Activated naive CD4-positive, alpha-beta T cell treated with anti-CD3 and anti-CD28 coated beads, Interleukin-2, amount 50 U/mL, for 72 hours (primary cell): ENCODE measurements around the gene KIFAP3. TPM values are rescaled to one million over a fixed set of nuclear protein-coding genes. Genes with fewer than 3 reads are reported as not detected.
"Not testable (repeated sequence)": the region's sequence is repeated elsewhere in the genome, so short reads cannot be mapped to it uniquely, and the experiment has no call there.

Experiments used
- ATAC-seq, 2 donors: fragments of 150-1000 bp; cut with Tn5 transposase; 2 replicates each; pipeline ENCODE4 v1.10.0; 2021; ENCODE audit warnings: mild to moderate bottlenecking in 2 of 2, moderate library complexity in 2 of 2
- DNase-seq, 2 donors: peaks; one replicate each; pipeline ENCODE4 v3.0.0; 2021 to 2022; ENCODE audit warnings: low spot score in 2 of 2
- H3K27ac Mint-ChIP-seq, 2 donors: one replicate each; pipeline ENCODE4 v1.8.0; 2022; ENCODE audit warnings: mild to moderate bottlenecking in 2 of 2, mixed read lengths in 2 of 2
- H3K36me3 Mint-ChIP-seq, 2 donors: one replicate each; pipeline ENCODE4 v1.8.0; 2022; ENCODE audit warnings: mixed read lengths in 2 of 2
- H3K9me3 Mint-ChIP-seq, 2 donors: one replicate each; pipeline ENCODE4 v1.8.0; 2022; ENCODE audit warnings: mixed read lengths in 2 of 2
- total RNA-seq, 2 donors: library from RNA; stranded (reverse); gene quantifications; one replicate each; pipeline ENCODE4 v1.2.3, GENCODE V29; 2022

Gene KIFAP3
- total RNA-seq, 2 donors from 2014 or later: 13.2 to 15.8 TPM

DNA sequence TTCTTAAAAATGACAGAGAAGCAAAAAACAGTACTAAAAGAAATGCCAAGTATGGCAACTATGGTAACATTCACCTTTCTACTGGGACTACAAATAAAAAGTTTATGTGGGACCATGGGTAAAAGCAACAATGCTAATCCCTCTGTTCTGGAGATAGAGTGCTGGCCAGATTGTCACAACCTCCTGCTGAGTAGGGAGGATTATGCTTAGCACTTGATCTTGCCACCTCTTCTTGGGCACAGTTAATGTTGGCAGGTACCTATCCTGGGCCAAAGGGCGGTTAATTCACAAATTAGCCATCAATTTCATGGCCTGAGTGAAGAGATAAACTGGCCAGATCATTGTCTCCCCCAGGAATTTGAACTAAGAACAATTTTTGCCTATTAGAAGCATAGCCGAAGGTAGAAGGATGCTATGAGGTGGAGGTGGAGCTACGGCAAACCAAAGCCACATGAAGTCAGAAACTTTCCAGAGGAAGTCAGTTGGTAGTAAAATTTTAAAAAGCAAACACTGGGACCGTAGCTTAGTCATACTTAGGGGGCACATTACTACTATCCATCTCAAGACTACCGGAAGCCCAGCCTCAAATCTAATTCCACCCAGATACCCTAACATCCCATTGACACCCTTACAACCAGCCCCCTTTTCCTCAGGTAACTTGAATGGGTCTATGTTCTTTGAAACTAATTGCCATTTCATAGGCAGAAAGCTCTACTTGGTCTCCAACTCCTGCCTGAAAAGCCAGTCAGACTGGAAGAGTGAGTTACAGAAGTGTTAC lies 183.5 kb downstream of the KIFAP3 start:
- Mint-ChIP-seq H3K9me3 (peaks cover 0 to 4% of the 10 kb centered on the region in 2 donors), H3K36me3 (peaks cover 8 to 19% of the 10 kb centered on the region in 2 donors), H3K27ac (peak overlapping the region; percentile 86 to 99)
- ATAC-seq (peak; percentile 27 to 38), DNase-seq (peak in 1 of 2 donors; percentile 30)

DNA sequence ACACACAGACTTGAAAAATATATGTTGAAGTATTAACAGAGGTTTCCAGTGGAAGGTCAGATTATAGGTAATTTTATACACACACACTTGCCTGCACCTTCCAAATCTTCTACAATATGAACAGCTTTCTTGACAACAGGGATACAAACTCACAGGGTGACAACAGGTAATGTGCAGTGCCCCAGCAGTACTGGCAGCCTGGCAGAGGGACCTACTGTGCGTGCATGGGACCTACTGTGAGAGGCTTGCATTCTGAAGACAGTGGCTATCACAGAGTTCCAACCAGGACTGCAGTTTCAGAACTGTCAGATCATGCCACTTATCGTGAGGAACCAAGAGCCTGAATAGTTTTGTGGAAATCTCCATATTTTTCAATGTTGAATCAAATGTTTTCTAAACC lies 184.6 kb downstream of the KIFAP3 start:
- DNase-seq: no peak
- Mint-ChIP-seq H3K9me3 (peaks cover 0 to 3% of the 10 kb centered on the region in 2 donors), H3K36me3 (peaks cover 8 to 26% of the 10 kb centered on the region in 2 donors), H3K27ac (peak overlapping the region in 1 of 2 donors; percentile 33)
- no peak for ATAC-seq

DNA sequence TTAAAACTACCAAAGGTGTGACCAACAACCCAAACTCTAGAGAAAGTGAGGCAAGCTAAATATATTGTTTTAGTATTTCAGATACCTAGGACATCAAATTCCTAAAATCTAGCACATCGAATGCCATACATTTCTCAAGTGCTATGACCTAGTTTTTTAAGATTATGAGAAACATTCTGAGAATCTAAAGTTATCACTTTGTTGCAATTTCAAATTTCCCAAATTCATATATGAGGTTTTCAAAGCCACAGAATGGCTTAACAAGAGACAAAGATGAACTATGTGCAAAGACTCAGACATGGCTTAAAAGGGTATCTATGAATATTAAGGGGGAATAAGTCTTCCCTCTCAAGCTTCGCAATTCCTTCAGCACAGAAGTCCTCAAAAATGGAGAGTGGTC lies 187.6 kb downstream of the KIFAP3 start:
- Mint-ChIP-seq H3K36me3 (peaks cover 6 to 28% of the 10 kb centered on the region in 2 donors), H3K9me3 (no peaks in the 10 kb centered on the region), H3K27ac (no peak overlapping the region)
- no peak for DNase-seq
- no peak for ATAC-seq

DNA sequence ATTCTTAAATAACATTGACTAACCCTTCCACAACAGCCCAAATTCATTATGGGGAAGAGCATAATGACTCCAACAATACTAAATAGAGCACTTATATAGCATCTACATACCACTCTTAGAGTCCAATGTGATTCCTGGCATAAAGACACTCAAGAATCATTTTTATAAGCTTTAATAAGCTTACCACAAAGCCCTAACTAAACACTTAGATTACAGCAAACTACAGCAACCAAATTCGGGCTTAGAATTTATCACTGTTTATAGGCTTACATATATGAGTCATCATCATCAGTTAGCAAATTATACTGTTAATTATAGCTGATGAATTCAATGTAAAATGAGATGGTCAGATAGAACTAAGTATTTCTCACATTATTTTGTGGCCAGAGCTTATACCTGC lies 188.1 kb downstream of the KIFAP3 start:
- peaks cover 6 to 28% of the 10 kb centered on the region in 2 donors for H3K36me3 Mint-ChIP-seq
- ATAC-seq: no peak

DNA sequence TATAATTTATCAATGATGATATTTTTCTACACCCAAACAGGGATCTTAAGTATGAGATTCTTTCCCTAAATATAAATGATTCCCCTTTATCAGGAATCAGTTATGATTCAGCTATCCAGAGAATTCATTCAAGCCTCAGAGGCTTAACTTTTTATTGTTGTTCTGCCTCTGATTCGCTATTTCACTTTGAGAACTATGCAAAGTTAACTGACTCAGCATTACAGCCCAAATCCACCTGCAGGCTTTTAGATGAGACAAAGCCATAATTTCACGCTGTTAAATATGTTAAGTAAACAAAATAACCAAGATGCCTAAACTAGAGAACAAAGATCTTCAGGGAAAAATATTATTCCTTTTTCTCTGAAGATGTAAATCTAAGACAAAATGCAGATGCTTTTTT lies 189.3 kb downstream of the KIFAP3 start:
- ATAC-seq (no peak), DNase-seq (no peak)
- Mint-ChIP-seq H3K36me3 (peaks cover 6 to 28% of the 10 kb centered on the region in 2 donors), H3K27ac (no peak overlapping the region), H3K9me3 (no peaks in the 10 kb centered on the region)

More for the DNA sequence above, 188.1 kb downstream of the KIFAP3 start:
- H3K27ac Mint-ChIP-seq: no peak overlapping the region
- no peak for DNase-seq
- no peaks in the 10 kb centered on the region for H3K9me3 Mint-ChIP-seq

DNA sequence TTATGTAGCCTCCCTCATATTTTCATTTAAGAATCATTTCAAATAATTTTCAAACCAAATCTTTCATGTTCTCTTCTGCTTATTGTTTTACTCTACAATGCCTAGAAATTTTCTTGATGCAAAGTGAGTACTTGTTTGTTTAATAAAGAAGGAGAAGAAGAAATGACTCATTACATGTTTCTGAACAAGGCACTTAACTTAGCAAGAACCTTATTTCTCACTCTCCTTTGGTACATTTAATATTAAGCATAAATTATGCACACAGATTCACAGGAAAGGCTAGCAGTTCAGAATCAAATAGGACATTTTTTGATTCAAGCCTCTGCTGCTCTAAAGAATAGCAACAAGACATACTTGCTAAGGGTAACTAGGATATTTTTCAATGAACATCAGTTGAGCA lies 189.9 kb downstream of the KIFAP3 start:
- H3K36me3 Mint-ChIP-seq: peaks cover 6 to 28% of the 10 kb centered on the region in 2 donors
- no peak for ATAC-seq
- DNase-seq: no peak
- H3K27ac Mint-ChIP-seq: no peak overlapping the region
- no peaks in the 10 kb centered on the region for H3K9me3 Mint-ChIP-seq

DNA sequence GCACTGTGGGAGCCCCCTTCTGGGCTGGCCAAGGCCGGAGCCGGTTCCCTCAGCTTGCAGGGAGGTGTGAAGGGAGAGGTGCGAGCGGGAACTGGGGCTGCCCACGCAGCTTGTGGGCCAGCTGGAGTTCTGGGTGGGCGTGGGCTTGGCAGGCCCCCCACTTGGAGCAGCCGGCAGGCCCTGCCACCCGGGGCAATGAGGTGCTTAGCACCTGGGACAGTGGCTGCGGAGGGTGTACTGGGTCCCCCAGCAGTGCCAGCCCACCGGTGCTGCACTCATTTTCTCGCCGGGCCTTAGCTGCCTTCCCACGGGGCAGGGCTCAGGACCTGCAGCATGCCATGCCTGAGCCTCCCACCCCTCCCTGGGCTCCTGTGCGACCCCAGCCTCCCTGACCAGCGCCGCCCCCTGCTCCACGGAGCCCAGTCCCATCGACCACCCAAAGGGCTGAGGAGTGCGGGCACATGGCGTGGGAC lies 192.4 kb downstream of the KIFAP3 start:
- Mint-ChIP-seq H3K36me3 (peaks cover 6 to 21% of the 10 kb centered on the region in 2 donors), H3K9me3 (no peaks in the 10 kb centered on the region), H3K27ac (peak overlapping the region in 1 of 2 donors; percentile 16)
- DNase-seq: no peak
- no peak for ATAC-seq

DNA sequence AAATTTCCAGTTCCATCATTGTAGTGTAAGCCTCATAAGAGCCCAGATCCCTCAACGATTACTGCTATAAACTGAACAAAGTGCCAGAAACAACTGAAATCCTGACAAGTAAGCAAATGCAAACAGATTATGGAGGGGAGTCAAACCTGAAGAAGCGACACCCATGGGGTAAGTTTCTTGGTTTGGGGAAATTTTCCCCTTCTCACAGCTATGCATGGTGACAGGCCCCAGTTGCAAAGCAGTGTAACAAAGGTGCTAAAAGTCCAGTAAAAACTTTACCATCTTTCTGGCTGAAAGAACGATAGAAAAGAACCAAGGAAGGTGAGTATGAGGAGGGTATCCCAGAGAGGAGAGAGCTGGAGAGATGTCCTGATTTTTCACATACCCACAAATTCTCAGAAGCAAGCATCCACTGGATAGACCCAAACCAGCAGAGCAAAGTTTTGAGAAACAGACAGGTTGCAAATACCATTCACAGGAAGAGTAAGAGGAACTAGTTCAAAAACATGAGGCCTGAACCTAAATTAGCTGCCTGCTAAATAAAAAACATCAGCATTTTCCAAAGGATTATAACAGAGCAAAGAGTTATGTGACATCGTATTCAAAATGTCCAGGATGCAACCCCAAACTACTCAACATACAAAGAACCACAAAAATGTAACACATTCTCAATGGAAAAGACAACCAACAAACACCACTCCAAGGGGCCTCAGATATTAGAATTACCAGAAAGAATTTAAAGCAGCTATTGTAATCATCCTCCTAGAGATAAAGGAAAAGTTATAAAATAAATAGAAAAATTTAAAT lies 195.3 kb downstream of the KIFAP3 start:
- H3K27ac Mint-ChIP-seq: no peak overlapping the region
- H3K36me3 Mint-ChIP-seq: peaks cover 12 to 26% of the 10 kb centered on the region in 2 donors
- ATAC-seq: no peak
- H3K9me3 Mint-ChIP-seq: no peaks in the 10 kb centered on the region
- DNase-seq: no peak

DNA sequence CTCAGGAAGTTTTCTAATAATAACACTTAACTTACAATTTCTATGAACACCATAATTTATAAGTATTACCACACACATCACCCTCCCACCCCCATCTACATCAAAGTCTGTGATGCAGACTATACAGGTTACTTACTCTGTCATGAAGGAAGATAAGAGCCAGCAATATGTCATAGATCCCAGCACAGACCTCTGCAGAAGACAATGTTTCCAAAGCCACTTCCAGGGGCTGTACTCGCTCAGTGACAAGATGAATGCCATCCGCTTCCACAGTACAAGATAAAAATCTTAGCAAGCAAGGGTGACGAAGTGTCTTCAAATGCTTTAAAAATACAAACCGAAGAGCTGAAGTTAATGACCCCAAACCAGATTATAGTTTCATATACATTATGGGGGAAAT lies 196.0 kb downstream of the KIFAP3 start:
- H3K36me3 Mint-ChIP-seq: peaks cover 19 to 34% of the 10 kb centered on the region in 2 donors
- ATAC-seq (no peak), DNase-seq (no peak)
- H3K9me3 Mint-ChIP-seq: no peaks in the 10 kb centered on the region
- no peak overlapping the region for H3K27ac Mint-ChIP-seq

DNA sequence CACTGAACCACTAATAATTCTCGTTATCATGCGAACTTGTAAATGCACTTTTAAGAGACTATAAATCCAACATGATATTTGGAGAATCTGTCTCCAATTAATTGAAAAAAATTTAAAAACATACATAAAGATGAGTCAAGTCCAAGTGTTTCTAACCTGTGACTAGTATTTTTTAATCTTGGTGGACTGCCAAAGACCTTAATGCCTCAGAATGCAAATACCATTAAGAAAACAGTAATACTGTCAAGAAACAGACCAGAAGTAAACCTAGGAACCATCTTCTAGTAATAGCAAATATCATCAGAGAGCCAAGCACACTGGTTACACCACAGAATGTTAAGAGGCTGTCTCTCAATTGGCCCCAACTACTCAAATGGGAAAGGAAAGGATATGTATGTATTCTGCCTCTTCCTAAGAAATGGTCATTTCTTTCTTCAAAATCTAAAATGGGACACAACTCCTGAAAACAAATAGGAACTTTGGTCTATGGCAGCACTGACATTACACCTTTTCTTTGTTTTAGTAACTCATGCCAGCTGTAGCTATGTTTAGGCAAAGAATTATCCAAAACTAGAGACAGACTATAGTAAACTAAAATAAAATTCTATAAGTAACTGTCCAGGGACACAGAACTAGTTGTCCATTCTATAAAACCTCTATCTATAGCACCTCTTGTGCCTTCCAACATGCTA lies 196.5 kb downstream of the KIFAP3 start:
- ATAC-seq: no peak
- peaks cover 0 to 4% of the 10 kb centered on the region in 2 donors for H3K9me3 Mint-ChIP-seq
- H3K36me3 Mint-ChIP-seq: peaks cover 21 to 35% of the 10 kb centered on the region in 2 donors
- no peak for DNase-seq
- no peak overlapping the region for H3K27ac Mint-ChIP-seq

DNA sequence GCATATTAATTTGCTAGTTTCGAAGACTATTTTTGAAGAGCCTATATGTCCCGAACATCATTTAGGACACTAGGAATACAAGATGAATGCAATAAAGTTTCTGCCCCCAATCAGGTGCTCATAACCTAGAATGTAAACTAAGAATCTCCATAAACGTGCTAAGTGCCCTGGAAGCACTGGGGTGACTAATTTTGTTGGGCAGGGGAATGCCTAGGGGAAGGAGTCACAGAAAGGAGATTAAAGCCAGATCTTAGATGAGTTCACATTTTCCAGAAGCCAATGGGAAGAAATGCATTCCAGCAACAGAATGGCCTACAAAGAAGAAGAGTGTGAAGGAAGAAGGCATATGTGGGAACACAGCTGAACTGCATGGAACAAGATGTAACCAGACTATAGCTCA lies 200.3 kb downstream of the KIFAP3 start:
- Mint-ChIP-seq H3K27ac (no peak overlapping the region), H3K36me3 (peaks cover 37 to 51% of the 10 kb centered on the region in 2 donors)

DNA sequence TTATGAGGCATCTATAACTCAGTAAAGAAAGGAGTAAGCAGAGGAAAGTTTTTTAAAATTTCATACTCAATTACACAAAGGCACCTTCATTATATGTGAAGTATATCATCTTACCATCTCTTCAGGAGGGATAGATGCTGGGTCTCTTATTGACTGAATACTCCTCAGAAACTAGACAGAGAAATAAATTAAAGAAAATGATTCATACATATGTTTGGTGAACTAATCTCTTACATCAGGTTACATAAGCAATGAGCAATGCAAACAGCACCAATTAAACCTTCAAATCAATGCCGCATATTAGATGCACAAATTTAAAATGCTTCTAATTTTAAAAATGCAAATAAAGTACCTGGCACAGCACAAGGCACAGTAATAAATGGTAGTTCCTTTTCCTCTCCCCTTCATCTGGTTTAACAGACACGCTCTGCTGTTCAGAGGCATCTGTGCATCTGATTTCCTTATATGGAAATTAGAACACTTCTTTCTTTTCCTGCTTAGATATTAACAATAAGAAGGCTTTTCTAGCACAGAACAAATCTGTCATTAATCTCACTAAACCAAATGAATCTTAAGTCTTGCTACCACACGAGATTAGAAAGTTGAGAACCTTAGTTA lies 200.8 kb downstream of the KIFAP3 start:
- Mint-ChIP-seq H3K27ac (no peak overlapping the region), H3K9me3 (peaks cover 0 to 8% of the 10 kb centered on the region in 2 donors), H3K36me3 (peaks cover 37 to 53% of the 10 kb centered on the region in 2 donors)
- DNase-seq (no peak), ATAC-seq (no peak)

More for the DNA sequence above, 200.3 kb downstream of the KIFAP3 start:
- ATAC-seq (no peak), DNase-seq (no peak)
- H3K9me3 Mint-ChIP-seq: peaks cover 0 to 8% of the 10 kb centered on the region in 2 donors

DNA sequence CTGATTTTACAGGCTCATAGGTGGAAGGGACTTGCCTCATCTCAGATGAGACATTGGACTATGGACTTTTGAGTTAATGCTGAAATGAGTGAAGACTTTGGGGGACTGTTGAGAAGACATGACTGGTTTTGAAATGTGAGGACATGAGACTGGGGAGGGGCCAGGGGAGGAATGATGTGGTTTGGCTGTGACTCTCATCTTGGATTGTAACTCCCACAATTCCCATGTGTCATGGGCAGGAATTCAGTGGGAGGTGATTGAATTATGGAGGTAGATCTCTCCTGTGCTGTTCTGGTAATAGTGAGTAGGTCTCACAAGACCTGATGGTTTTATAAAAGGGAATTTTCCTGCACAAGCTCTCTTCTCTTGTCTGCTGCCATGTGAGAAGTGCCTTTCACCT lies 201.6 kb downstream of the KIFAP3 start:
- ATAC-seq (no peak), DNase-seq (no peak)
- H3K36me3 Mint-ChIP-seq: peaks cover 37 to 59% of the 10 kb centered on the region in 2 donors
- peaks cover 0 to 8% of the 10 kb centered on the region in 2 donors for H3K9me3 Mint-ChIP-seq
- H3K27ac Mint-ChIP-seq: no peak overlapping the region

DNA sequence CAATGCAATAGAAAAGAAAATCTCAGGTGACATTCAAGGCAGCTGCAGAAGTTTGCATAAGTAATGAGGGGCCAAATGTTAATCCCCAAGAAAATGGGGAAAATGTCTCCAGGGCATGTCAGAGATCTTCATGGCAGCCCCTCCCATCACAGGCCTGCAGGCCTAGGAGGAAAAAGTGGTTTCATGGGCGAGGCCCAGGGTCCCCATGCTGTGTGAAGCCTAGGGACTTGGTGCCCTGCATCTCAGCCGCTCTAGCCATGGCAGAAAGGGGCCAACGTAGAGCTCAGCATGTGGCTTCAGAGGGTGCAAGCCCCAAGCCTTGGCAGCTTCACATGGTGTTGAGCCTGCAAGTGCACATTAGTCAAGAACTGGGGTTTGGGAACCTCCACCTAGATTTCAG lies 202.5 kb downstream of the KIFAP3 start:
- H3K36me3 Mint-ChIP-seq: peaks cover 37 to 60% of the 10 kb centered on the region in 2 donors

More for the DNA sequence above, 202.5 kb downstream of the KIFAP3 start:
- DNase-seq, ATAC-seq, H3K27ac Mint-ChIP-seq, H3K9me3 Mint-ChIP-seq: not testable (repeated sequence)
